HepG2 (cell line): ENCODE measurements around the gene ANKHD1. TPM values are rescaled to one million over a fixed set of nuclear protein-coding genes. Genes with fewer than 3 reads are reported as not detected.
A peak's percentile ranks its signal among the peaks of the same experiment; 100 is the strongest.

Source experiments
- ATAC-seq: fragments of 200-7000 bp; cut with Tn5 transposase; 3 replicates; pipeline ENCODE4 v1.9.1; 2020; ENCODE audit warnings: mild to moderate bottlenecking, moderate library complexity
- BruUV-seq: library from RNA; stranded (reverse); fragments of 400-500 nt; replicated peaks from 2 replicates; lab custom pipeline; 2021; lab: Mats Ljungman, UMichigan
- CTCF ChIA-PET: fragments of 300-600 bp; formaldehyde crosslinking; extraction: SDS; loops from one replicate; lab custom pipeline; 2021; ENCODE audit warnings: low total read pairs, inconsistent platforms, low intra/inter-chr PET ratio; lab: Yijun Ruan, JAX
- POLR2A ChIA-PET: fragments of 350-600 bp; sonication (Branson Sonifier 250); formaldehyde crosslinking; loops from one replicate; lab custom pipeline; 2020; ENCODE audit warnings: antibody characterized with exemption, inconsistent platforms; lab: Yijun Ruan, JAX
- DNase-seq: peaks from one replicate; pipeline ENCODE4 v3.0.0-alpha.2; 2015; ENCODE audit warnings: low spot score
- FAIRE-seq: peaks from 3 replicates; lab custom pipeline; 2011; peaks lifted over from hg19 to GRCh38; lab: Jason Lieb, UNC
- H2AFZ ChIP-seq: one replicate; pipeline ENCODE4 v1.6.1; 2011; ENCODE audit warnings: low read length, inconsistent platforms
- H3K27ac ChIP-seq: fragments of 300-600 bp; 3 replicates; pipeline ENCODE4 v1.8.0; 2011; ENCODE audit warnings: mixed run types, mild to moderate bottlenecking, mixed read lengths, low read length, inconsistent platforms; ENCODE audit not compliant: insufficient read depth; ENCODE audit errors: extremely low read length
- H3K27me3 ChIP-seq, 2 experiments: fragments of 200-600 bp in 1 of 2; 2 replicates in 1 of 2; 3 replicates in 1 of 2; pipeline versions ENCODE4 v1.6.0 to v1.8.0; 2011; ENCODE audit warnings: low read length in 2 of 2, mild to moderate bottlenecking in 2 of 2, moderate library complexity in 2 of 2, inconsistent platforms in 1 of 2; ENCODE audit not compliant: insufficient read depth in 2 of 2, control insufficient read depth in 1 of 2
- H3K36me3 ChIP-seq, 2 experiments: fragments of 200-600 bp in 1 of 2; replicated peaks in 1 of 2; 2 replicates in 1 of 2; 3 replicates in 1 of 2; pipeline versions ENCODE4 v1.5.1 to v1.8.0; 2011; ENCODE audit warnings: low read length in 2 of 2, inconsistent platforms in 1 of 2; ENCODE audit not compliant: insufficient read depth in 2 of 2, control insufficient read depth in 1 of 2
- H3K4me1 ChIP-seq: 2 replicates; pipeline ENCODE4 v1.5.1; 2012; ENCODE audit warnings: low read length, inconsistent platforms; ENCODE audit not compliant: insufficient read depth
- H3K4me2 ChIP-seq: 2 replicates; pipeline ENCODE4 v1.6.0; 2011; ENCODE audit warnings: low read depth, low read length, inconsistent platforms
- H3K4me3 ChIP-seq, 3 experiments: fragments of 200-600 bp in 1 of 3; sonication (generic), shearing (Covaris generic) in 1 of 3; replicated peaks in 1 of 3; 2 replicates each; pipeline ENCODE4 v1.5.1; 2011 to 2016; ENCODE audit warnings: low read length in 3 of 3, inconsistent platforms in 2 of 3, low read depth in 2 of 3, mild to moderate bottlenecking in 2 of 3, control low read depth in 1 of 3, mixed read lengths in 1 of 3; ENCODE audit not compliant: insufficient read depth in 1 of 3
- H3K79me2 ChIP-seq: one replicate; pipeline ENCODE4 v1.6.1; 2011; ENCODE audit warnings: low read length, inconsistent platforms; ENCODE audit not compliant: insufficient read depth
- H3K9ac ChIP-seq: 2 replicates; pipeline ENCODE4 v1.6.0; 2011; ENCODE audit warnings: mild to moderate bottlenecking, low read depth, low read length, inconsistent platforms; ENCODE audit not compliant: insufficient read depth
- H3K9me3 ChIP-seq: 2 replicates; pipeline ENCODE4 v1.5.1; 2012; ENCODE audit warnings: mild to moderate bottlenecking, low read length
- H4K20me1 ChIP-seq: 2 replicates; pipeline ENCODE4 v1.6.0; 2011; ENCODE audit warnings: inconsistent platforms, mild to moderate bottlenecking, low read length, moderate library complexity; ENCODE audit not compliant: insufficient read depth
- KDM6A ChIP-seq: IDR thresholded peaks from 2 replicates; pipeline ENCODE4 v1.6.1; 2016; ENCODE audit warnings: low read depth
- MAFG ChIP-seq: sonication (generic); formaldehyde crosslinking; IDR thresholded peaks from 2 replicates; pipeline ENCODE4 v1.5.1; 2020; ENCODE audit warnings: mild to moderate bottlenecking, missing genetic modification reagents
- SMC3 ChIP-seq: IDR thresholded peaks from 2 replicates; pipeline ENCODE4 v1.6.1; 2011; ENCODE audit warnings: low read length, improper control_type of control experiment
- YEATS2 ChIP-seq: sonication (generic); formaldehyde crosslinking; IDR thresholded peaks from 2 replicates; pipeline ENCODE4 v1.4.0; 2020; ENCODE audit warnings: missing genetic modification reagents, borderline replicate concordance
- ZFX ChIP-seq: sonication (generic); formaldehyde crosslinking; IDR thresholded peaks from 2 replicates; pipeline ENCODE4 v1.4.0; 2020; ENCODE audit warnings: mild to moderate bottlenecking, low read depth, missing genetic modification reagents, moderate library complexity
- ZNF224 ChIP-seq: sonication (generic); formaldehyde crosslinking; IDR thresholded peaks from 2 replicates; pipeline ENCODE4 v1.5.0; 2020; ENCODE audit warnings: mild to moderate bottlenecking, missing genetic modification reagents
- ZNF280B ChIP-seq: sonication (generic); formaldehyde crosslinking; IDR thresholded peaks from 2 replicates; pipeline ENCODE4 v1.5.0; 2020; ENCODE audit warnings: missing genetic modification reagents, mild to moderate bottlenecking, borderline replicate concordance
- ZNF280D ChIP-seq: sonication (generic); formaldehyde crosslinking; IDR thresholded peaks from 2 replicates; pipeline ENCODE4 v1.5.1; 2020; ENCODE audit warnings: mild to moderate bottlenecking, missing genetic modification reagents
- ZNF503 ChIP-seq: sonication (generic); formaldehyde crosslinking; IDR thresholded peaks from 2 replicates; pipeline ENCODE4 v1.4.0; 2020; ENCODE audit warnings: missing genetic modification reagents
- WGBS: methylation state at CpG from one replicate; pipeline ENCODE4 v1.1.6; 2017; ENCODE audit warnings: low lambda C conversion rate; 5-methylcytosine and 5-hydroxymethylcytosine counted together
- in situ Hi-C: cut with HindIII; loops from 2 replicates; pipeline ENCODE4 v1.10.0; 2017; ENCODE audit warnings: low pct_unique_long_range_greater_than_20kb; ENCODE audit not compliant: extremely low pct_ligation_motif_present
- intact Hi-C: fragments of 100-400 bp; cut with micrococcal nuclease; formaldehyde crosslinking; loops from one replicate; pipeline ENCODE4 v1.10.0; 2022; ENCODE audit not compliant: unreplicated experiment
- polyA plus RNA-seq, 8 experiments: library from polyadenylated mRNA; depleted of rRNA in 3 of 8; stranded (reverse) in 7 of 8; unstranded in 1 of 8; fragments of >200 nt; fragmentation: Illumina TruSeq in 4 of 8; extraction: Trizol in 4 of 8; gene quantifications; 2 replicates each; pipeline versions ENCODE4 v1.2.1 to v1.2.3, GENCODE V29; 2011 to 2016; ENCODE audit warnings: low read depth in 4 of 8, missing spikeins in 1 of 8, mixed read lengths in 1 of 8; ENCODE audit not compliant: insufficient read depth in 1 of 8
- total RNA-seq, 5 experiments: library from RNA; depleted of rRNA; stranded (reverse); fragments of >200 nt; fragmentation: Illumina TruSeq; extraction: Trizol; gene quantifications; 2 replicates each; pipeline ENCODE4 v1.2.3, GENCODE V29; 2016; ENCODE audit warnings: low read depth in 1 of 5
- TF ChIP-seq, protein P1 (sequence below): sonication (generic); formaldehyde crosslinking; IDR thresholded peaks from 2 replicates; pipeline ENCODE4 v1.4.0; 2020; ENCODE audit warnings: missing genetic modification reagents
- TF ChIP-seq, protein P2 (sequence below): sonication (generic); formaldehyde crosslinking; IDR thresholded peaks from 2 replicates; pipeline ENCODE4 v1.5.0; 2020; ENCODE audit warnings: mild to moderate bottlenecking, missing genetic modification reagents

Gene ANKHD1
- total and polyA plus RNA-seq, 2 of the 13 experiments (the other 11 are each of a cell fraction or from before 2014, with no cell fraction given): 69.9 to 82.0 TPM

DNA sequence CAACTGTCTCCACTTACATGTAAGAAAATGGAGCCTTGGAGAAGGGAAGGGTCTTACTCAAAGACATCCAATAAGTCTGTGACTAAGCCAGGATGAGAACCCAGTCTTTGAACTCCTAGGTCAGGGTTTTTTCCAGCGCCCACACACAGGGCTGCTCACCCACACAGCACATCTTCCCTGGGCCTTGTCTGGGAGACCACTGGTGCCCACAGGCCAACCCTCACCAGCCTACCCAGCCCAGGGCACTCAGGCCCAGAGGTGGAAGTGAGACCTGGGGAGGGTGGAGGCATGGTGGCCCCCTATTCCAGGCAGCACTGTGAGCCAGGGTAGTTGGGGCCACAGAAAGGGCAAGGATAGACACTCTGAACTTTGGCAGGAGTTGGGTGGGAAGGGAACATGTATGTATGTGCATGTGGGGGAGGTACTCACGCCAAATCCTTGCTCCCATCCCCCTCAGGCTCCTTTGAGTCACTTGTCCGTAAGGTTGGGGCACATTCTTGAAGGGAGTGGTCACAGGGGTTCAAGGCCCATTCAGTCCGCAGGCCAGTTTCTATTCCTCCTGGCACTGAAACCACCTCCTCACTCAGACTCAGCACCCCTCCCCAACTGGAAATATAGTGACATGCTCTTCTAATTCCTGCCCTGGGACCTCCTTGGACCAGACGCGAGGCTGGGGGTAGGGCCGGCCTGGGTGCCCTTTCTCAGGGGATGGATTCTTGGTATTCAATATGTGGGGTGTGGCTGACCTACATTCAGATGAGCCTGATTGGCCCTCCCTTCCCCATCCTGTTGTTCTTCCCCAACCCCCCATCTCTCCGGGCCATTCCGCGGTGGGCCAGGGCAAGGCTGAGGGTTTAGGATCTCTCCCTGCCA, 44.5 kb upstream of the ANKHD1 start (continued):
- TF ChIP-seq ZNF280D (0 out of 2 replicates have a peak, but pooled peaks have one; percentile 5), MAFG (CRISPR knock-in tag) (no peak)

GRCh38 chr5:140357726-140358093, 43.9 kb upstream of the ANKHD1 start:
- Histone ChIP-seq H3K27ac (no peak overlapping the region), H2AFZ (no peak overlapping the region), H3K4me3 (peak overlapping the region; percentile 43 to 58 (median 51)), H3K79me2 (no peaks in the 10 kb centered on the region), H3K9ac (no peak overlapping the region), H3K36me3 (no peaks in the 10 kb centered on the region), H3K4me2 (peak overlapping the region; percentile 75), H3K9me3 (no peaks in the 10 kb centered on the region), H3K27me3 (no peaks in the 10 kb centered on the region), H4K20me1 (no peaks in the 10 kb centered on the region), H3K4me1 (peaks cover 37% of the 10 kb centered on the region)
- DNase-seq: peak; percentile 77
- in situ Hi-C loops (no loop called here), intact Hi-C loops (loop anchor here (1.0 kb wide), 1 partner anchor 113 kb away; no protein-coding TSS in a partner anchor)
- 0% methylated on average over 14 of the region's 18 CpGs for WGBS
- ChIA-PET CTCF (interaction anchor here (0.6 to 2.8 kb wide), 6 partner anchors 11 to 118 kb away, joined by 3 to 31 read pairs (median 6); partner anchors contain the start of gene HBEGF), POLR2A (no interaction called here)
- peak; percentile 74 for FAIRE-seq
- no TSS peak for BruUV-seq
- ATAC-seq: peak; percentile 93
- no peak for TF ChIP-seq KDM6A (CRISPR knock-in tag)
- no peak for TF ChIP-seq ZNF224 (CRISPR knock-in tag)
- TF ChIP-seq, protein P1, sequence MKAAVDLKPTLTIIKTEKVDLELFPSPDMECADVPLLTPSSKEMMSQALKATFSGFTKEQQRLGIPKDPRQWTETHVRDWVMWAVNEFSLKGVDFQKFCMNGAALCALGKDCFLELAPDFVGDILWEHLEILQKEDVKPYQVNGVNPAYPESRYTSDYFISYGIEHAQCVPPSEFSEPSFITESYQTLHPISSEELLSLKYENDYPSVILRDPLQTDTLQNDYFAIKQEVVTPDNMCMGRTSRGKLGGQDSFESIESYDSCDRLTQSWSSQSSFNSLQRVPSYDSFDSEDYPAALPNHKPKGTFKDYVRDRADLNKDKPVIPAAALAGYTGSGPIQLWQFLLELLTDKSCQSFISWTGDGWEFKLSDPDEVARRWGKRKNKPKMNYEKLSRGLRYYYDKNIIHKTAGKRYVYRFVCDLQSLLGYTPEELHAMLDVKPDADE (CRISPR knock-in tag): no peak
- TF ChIP-seq ZFX (CRISPR knock-in tag): peak; percentile 68
- TF ChIP-seq SMC3: peak; percentile 68
- no peak for TF ChIP-seq ZNF280B (CRISPR knock-in tag)
- 0 out of 2 replicates have a peak, but pooled peaks have one; percentile 36 for TF ChIP-seq YEATS2 (CRISPR knock-in tag)
- TF ChIP-seq ZNF503: no peak
- TF ChIP-seq, protein P2, sequence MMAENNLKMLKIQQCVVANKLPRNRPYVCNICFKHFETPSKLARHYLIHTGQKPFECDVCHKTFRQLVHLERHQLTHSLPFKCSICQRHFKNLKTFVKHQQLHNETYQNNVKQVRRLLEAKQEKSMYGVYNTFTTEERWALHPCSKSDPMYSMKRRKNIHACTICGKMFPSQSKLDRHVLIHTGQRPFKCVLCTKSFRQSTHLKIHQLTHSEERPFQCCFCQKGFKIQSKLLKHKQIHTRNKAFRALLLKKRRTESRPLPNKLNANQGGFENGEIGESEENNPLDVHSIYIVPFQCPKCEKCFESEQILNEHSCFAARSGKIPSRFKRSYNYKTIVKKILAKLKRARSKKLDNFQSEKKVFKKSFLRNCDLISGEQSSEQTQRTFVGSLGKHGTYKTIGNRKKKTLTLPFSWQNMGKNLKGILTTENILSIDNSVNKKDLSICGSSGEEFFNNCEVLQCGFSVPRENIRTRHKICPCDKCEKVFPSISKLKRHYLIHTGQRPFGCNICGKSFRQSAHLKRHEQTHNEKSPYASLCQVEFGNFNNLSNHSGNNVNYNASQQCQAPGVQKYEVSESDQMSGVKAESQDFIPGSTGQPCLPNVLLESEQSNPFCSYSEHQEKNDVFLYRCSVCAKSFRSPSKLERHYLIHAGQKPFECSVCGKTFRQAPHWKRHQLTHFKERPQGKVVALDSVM (CRISPR knock-in tag): no peak
